Jurkat, Clone E6-1 (cell line): ENCODE measurements around the gene PUS7L.
A peak's percentile ranks its signal among the peaks of the same experiment; 100 is the strongest.
"Not testable (repeated sequence)": the region's sequence is repeated elsewhere in the genome, so short reads cannot be mapped to it uniquely, and the experiment has no call there.

ENCODE experiments used
- DNase-seq: peaks from one replicate; pipeline ENCODE4 v3.0.0-alpha.2; 2011; ENCODE audit warnings: low read depth, low spot score
- H3K4me3 ChIP-seq: 2 replicates; pipeline ENCODE4 v1.5.1; 2011; ENCODE audit warnings: mild to moderate bottlenecking, low read length, control low read depth, moderate library complexity

The PUS7L gene

GRCh38 chr12:43758247-43758727, 303 bp downstream of the PUS7L start:
- peak; percentile 8 for DNase-seq
- H3K4me3 ChIP-seq, result peak overlapping the region; percentile 80

- no peak overlapping the region for H3K4me3 ChIP-seq
- no peak for DNase-seq
These were observed 4.6 kb downstream of the PUS7L start for GRCh38 chr12:43754015-43754414.

GRCh38 chr12:43751360-43751759, 7.2 kb downstream of the PUS7L start:
- H3K4me3 ChIP-seq, DNase-seq: not testable (repeated sequence)

DNA sequence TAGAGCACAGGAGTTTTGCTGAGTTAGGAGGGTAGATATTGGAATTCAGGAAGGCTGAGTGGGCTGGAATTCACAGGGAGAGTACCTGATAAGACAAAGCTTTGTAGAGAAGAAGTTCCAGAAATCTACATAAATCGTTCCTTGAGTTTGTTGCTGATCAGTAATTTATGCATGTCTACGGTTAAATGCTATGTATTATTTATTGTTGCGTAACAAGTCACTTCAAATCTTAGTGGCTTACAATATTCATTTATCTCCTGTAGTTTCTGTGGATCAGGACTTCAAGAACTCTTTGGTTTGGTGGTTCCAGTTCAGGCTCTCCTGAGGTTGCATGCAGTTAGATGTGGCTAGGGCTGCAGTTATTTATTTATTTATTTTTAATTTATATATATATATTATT, 7.8 kb downstream of the PUS7L start:
- no peak for DNase-seq
- no peak overlapping the region for H3K4me3 ChIP-seq

- H3K4me3 ChIP-seq, result no peak overlapping the region
- DNase-seq, result no peak
These were observed 9.6 kb downstream of the PUS7L start for GRCh38 chr12:43749016-43749415.

DNA sequence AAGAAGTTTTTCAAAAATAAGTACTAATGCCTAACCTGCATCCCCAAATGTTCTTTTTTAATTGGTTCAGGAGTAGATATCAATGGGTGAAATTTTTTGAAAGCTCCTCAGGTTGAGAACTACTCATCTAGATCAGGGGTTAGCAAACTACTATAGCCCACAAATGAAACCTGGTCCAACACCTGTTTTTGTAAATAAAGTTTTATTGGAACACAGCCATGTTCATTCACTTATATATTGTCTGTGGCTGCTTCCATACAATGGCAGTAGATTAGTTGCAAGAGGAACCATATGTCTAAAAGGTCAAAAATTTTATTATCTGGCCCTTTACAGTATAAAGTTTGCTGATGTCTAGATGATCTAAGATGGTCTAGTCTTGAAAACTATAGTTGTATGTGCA, 13.8 kb downstream of the PUS7L start:
- H3K4me3 ChIP-seq, result no peak overlapping the region
- no peak for DNase-seq

- no peak overlapping the region for H3K4me3 ChIP-seq
- no peak for DNase-seq
These were observed 16.5 kb downstream of the PUS7L start for GRCh38 chr12:43742106-43742505.

GRCh38 chr12:43740511-43741100, 18.0 kb downstream of the PUS7L start:
- no peak for DNase-seq
- no peak overlapping the region for H3K4me3 ChIP-seq

GRCh38 chr12:43737646-43738045, 20.9 kb downstream of the PUS7L start:
- DNase-seq, result no peak
- no peak overlapping the region for H3K4me3 ChIP-seq

GRCh38 chr12:43736927-43737440, 21.6 kb downstream of the PUS7L start:
- H3K4me3 ChIP-seq, result no peak overlapping the region

DNA sequence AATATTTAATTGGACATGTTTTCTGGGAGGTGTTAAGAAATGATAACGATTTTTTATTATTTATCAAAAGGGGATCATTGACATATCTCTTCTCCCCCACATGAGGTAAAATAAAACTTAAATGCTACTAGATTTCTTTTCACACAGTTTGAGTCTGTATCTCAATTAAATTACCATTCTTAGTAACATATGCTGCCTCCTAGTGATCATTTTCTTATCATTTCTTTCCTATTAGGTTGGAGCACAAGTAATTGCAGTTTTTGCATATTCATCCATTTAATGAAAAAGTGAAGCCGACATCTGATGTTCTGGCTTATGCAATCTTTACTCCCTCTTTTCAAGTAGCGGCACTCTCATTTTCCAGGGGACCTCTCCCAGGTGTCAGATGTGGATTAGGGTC, 24.9 kb downstream of the PUS7L start:
- no peak for DNase-seq
- no peak overlapping the region for H3K4me3 ChIP-seq

More at GRCh38 chr12:43736927-43737440, 21.6 kb downstream of the PUS7L start:
- no peak for DNase-seq

DNA sequence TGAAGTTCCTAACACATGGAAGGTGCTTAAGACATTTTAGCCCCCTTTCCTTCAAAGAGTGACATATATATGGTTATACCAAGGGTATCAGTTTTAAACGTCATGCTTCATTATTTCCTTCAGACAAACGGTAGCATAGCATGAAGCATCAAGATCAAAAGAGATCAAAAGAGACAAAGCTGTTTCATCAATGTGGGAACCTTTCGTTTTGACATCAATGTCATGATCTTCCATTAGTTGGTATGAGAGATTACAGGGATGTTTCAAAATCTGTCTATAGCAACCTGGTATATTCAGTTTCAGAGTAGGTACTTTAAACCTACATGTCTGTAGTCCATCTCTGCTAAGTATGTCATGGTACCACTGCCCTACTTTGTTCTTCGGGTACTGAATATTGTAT, 28.3 kb downstream of the PUS7L start:
- no peak overlapping the region for H3K4me3 ChIP-seq
- DNase-seq, result peak; percentile 73

GRCh38 chr12:43728698-43729097, 29.9 kb downstream of the PUS7L start:
- no peak overlapping the region for H3K4me3 ChIP-seq
- DNase-seq, result no peak

GRCh38 chr12:43728117-43728516, 30.5 kb downstream of the PUS7L start:
- no peak for DNase-seq
- H3K4me3 ChIP-seq, result no peak overlapping the region

DNA sequence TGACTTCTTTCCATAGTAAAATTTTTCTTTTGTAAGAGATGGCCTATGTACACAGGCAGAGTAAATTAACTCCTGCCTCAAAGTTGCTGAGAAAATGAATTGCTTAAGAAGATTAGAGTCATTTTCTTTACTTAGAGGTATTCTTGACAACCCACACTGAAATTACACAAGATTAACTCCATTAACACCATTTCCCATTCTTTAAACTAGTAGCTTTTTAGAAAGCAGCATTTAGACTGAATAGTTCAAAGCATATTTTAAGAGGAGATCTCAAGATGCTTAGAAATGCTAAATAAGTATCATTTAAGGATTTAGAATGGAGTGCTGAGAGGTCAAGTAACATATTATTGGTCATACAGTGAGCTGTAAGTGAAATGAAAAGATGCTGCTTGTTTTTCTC, 35.5 kb downstream of the PUS7L start:
- DNase-seq, result no peak
- no peak overlapping the region for H3K4me3 ChIP-seq

- no peak for DNase-seq
- no peak overlapping the region for H3K4me3 ChIP-seq
These were observed 36.0 kb downstream of the PUS7L start for GRCh38 chr12:43722621-43723020.

DNA sequence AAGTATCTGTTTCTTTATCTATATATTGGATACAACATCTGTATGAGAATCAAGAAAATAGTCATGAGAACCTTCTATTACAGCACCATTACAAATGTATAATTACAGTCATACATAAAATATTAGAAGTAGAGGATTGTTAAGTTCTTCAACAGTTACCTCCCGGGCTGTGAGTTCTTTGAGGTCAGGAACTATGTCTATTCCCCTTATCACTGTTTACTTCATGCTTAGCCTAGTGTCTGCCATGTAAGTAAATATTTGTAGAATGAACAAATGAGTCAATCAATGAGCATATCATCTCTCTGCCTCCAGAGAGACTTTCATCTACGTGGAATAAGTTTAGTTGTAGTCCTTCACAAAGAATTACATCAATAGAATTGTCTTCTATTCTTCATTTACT, 47.2 kb downstream of the PUS7L start:
- no peak overlapping the region for H3K4me3 ChIP-seq
- DNase-seq, result no peak

GRCh38 chr12:43703772-43704171, 54.8 kb downstream of the PUS7L start:
- DNase-seq, H3K4me3 ChIP-seq: not testable (repeated sequence)

DNA sequence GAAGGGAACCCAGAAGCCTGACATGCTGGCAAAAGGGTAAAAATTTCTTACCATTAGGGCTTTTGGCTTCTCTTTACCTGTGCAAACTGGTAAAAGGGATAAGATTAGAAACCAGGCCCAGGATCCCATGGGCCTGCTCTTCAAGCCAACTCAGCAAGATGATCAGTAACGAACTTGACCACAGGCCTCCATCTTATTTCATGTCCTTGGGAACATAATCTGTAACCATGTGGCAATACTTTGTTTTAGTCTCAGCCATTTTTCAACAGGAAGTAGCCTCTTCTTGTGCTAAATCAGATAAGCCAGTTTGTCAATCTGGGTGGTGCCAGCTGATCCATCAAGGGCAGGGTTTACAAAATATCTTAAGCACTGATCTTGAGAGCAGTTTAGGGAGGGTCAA, 57.4 kb downstream of the PUS7L start:
- DNase-seq, H3K4me3 ChIP-seq: not testable (repeated sequence)

- no peak overlapping the region for H3K4me3 ChIP-seq
- DNase-seq, result no peak
These were observed 62.4 kb downstream of the PUS7L start for GRCh38 chr12:43696154-43696553.

DNA sequence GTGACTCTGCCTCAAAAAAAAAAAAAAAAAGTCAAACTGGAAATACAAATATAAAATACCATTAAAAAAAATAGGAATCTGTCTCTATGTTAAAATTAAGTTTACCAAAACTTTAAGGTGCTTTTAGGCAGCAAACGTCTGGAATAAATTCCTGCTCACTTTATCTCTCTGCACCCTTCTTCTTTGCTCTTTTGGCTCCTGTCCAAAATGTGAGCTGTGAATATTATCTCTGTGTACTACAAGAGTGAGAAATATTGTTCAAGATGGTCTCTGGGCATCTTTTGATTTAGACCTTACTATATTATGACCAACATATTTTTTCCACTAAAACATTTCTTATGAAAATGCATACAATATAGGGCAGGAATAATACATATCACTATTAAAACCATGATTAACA, 63.7 kb downstream of the PUS7L start:
- H3K4me3 ChIP-seq, result no peak overlapping the region
- no peak for DNase-seq
